Heart right ventricle (tissue), 16 donors: ENCODE measurements around the gene CDK19. TPM values are rescaled to one million over a fixed set of nuclear protein-coding genes. Genes with fewer than 3 reads are reported as not detected.
A peak's percentile ranks its signal among the peaks of the same experiment; 100 is the strongest.

Experiments
- ATAC-seq, 8 donors: fragments of 200-7000 bp; cut with Tn5 transposase; one replicate each; pipeline ENCODE4 v1.9.1; 2020; ENCODE audit warnings: mild to moderate bottlenecking in 8 of 8, moderate library complexity in 8 of 8, moderate number of reproducible peaks in 1 of 8
- DNase-seq, 2 donors: peaks; one replicate each; pipeline ENCODE4 v3.0.0-alpha.2; 2020
- H3K27ac ChIP-seq, 10 donors: fragments of 200-600 bp; sonication (generic) in 2 of 10; one replicate each; pipeline versions ENCODE4 v1.5.0 to v1.8.0; 2020 to 2022; ENCODE audit warnings: mild to moderate bottlenecking in 3 of 10
- H3K27me3 ChIP-seq, 7 donors: fragments of 200-600 bp; one replicate each; pipeline ENCODE4 v1.8.0; 2021 to 2022; ENCODE audit warnings: mild to moderate bottlenecking in 2 of 7
- H3K36me3 ChIP-seq, 9 donors: fragments of 200-600 bp; sonication (generic) in 1 of 9; one replicate each; pipeline versions ENCODE4 v1.5.0 to v1.8.0; 2020 to 2022; ENCODE audit warnings: mild to moderate bottlenecking in 2 of 9
- H3K4me1 ChIP-seq, 9 donors: fragments of 200-600 bp; sonication (generic) in 1 of 9; one replicate each; pipeline versions ENCODE4 v1.5.0 to v1.8.0; 2020 to 2022; ENCODE audit warnings: mild to moderate bottlenecking in 4 of 9
- H3K4me3 ChIP-seq, 10 donors: fragments of 200-600 bp; sonication (generic) in 2 of 10; one replicate each; pipeline versions ENCODE4 v1.5.0 to v1.8.0; 2020 to 2022; ENCODE audit warnings: mild to moderate bottlenecking in 7 of 10, moderate library complexity in 2 of 10
- H3K9me3 ChIP-seq, 11 donors: fragments of 200-600 bp in 10 of 11; sonication (generic) in 2 of 11; one replicate each; pipeline versions ENCODE4 v1.5.0 to v1.8.0; 2013 to 2022; ENCODE audit warnings: mild to moderate bottlenecking in 2 of 11, control low read depth in 1 of 11, moderate library complexity in 1 of 11
- WGBS, 2 donors: extraction: QIAGEN DNeasy Blood & Tissue Kit; methylation state at CpG; one replicate each; pipeline ENCODE4 v1.1.7; 2013; ENCODE audit warnings: inconsistent platforms in 1 of 2; 5-methylcytosine and 5-hydroxymethylcytosine counted together
- intact Hi-C, 10 donors: fragments of 100-400 bp; cut with DNase I; formaldehyde crosslinking; loops; one replicate each; pipeline versions ENCODE4 v1.11.1 to v1.14.2; 2022
- polyA plus RNA-seq, 2 donors: library from polyadenylated mRNA; stranded (reverse); fragments of 200-250 nt; gene quantifications; one replicate each; pipeline ENCODE4 v1.2.3, GENCODE V29; 2013
- total RNA-seq, 10 donors: library from RNA; stranded (reverse); fragmentation: NEBNext Ultra II Directional in 3 of 10; extraction: Animal tissue kit (Norgen Biotek cat#: 25700) in 3 of 10; gene quantifications; one replicate each; pipeline versions ENCODE4 v1.2.1 to v1.2.4, GENCODE V29; 2021 to 2023
- TF ChIP-seq, protein P1 (sequence below), 9 donors: fragments of 200-600 bp; sonication (generic) in 2 of 9; IDR thresholded peaks; one replicate each; pipeline versions ENCODE4 v1.5.0 to v1.8.0; 2021 to 2022; ENCODE audit warnings: antibody characterized with exemption in 9 of 9, mild to moderate bottlenecking in 5 of 9, moderate library complexity in 1 of 9
- donor health status: Arrhythmogenic right ventricular cardiomyopathy.
- donor health status: ischemic (EF 13 %, LVEDD 7.1; RV severe dilation, severe dysfunction).
- donor health status: healthy with polysubstance abuse.
- donor health status: DM: no; HTN: yes; CAD: no.
- donor health status: DM: no; HTN: no; CAD: no.
- donor health status: ischemic (EF 25% LVEDD 6.9; RV normal size, moderate dysfunction).
- donor health status: ischemic (EF 25% LVEDD 5.7; RV mildly dilated, moderate dysfunction).
- donor health status: healthy.
- donor health status: DM: yes; HTN: yes; CAD: no.
- donor health status: Ischemic cardiomyopathy.
- donor health status: ischemic (EF 35%, LVEDD 5.7; RV mildly dilated, moderate dysfunction).
- donor health status: nonischemic (EF 11% LVEDD 7.7; RV severe dilation, severe dysfunction).
- donor health status: DM: yes; HTN: yes; CAD: no.
- donor health status: PGD.
- donor health status: ischemic (EF 29% LVEDD 5.4; RV normal size, mild dysfunction).
- donor health status: nonischemic (EF 23%, LVEDD 6.1; RV moderate dilation, normal function).

CDK19 gene
- total and polyA plus RNA-seq, 12 donors, result 3.9 to 13.0 (median 8.4) TPM

DNA sequence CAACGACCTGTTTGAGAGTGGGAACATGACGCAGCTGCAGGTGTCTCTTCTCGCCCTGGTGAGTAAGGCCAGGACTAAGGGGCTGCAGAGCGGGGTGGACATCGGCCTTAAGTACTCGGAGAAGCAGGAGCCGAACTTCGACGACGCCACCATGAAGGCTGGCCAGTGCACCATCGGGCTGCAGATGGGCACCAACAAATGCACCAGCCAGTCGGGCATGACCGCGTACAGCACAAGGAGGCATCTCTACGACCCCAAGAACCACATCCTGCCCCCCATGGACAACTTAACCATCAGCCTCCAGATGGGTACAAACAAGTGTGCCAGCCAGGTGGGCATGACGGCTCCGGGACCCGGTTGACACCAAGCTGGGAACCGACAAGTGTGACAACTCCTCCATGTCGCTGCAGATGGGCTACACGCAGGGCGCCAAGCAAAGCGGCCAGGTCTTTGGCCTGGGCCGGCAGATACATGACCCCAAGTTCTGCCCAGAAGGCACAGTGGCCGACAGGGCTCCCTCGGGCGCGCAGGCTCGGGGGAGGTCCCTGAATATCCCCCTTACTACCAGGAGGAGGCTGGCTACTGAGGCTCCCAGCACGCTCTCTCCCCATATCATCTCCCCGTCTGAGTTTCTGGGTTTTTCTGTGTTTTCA lies 43.4 kb upstream of the CDK19 start:
- H3K36me3 ChIP-seq, result no peaks in the 10 kb centered on the region
- DNase-seq (no peak), ATAC-seq (peak in 1 of 8 donors; percentile 38)

DNA sequence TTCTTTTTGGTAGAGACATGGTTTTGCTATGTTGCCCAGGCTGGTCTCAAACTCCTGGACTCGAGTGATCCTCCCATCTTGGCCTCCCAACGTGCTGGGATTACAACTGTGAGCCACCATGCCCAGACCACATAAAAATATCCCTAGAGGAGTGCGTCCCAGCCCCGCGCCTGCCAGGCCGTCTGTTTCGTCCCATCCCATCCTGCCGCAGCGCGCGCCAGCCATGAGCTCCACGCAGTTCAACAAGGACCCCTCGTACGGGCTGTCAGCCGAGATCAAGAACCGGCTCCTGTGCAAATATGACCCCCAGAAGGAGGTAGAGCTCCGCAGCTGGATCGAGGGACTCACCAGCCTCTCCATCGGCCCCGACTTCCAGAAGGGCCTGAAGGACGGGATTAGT lies 42.7 kb upstream of the CDK19 start:
- DNase-seq (no peak), ATAC-seq (no peak)
- TF ChIP-seq, protein P1, sequence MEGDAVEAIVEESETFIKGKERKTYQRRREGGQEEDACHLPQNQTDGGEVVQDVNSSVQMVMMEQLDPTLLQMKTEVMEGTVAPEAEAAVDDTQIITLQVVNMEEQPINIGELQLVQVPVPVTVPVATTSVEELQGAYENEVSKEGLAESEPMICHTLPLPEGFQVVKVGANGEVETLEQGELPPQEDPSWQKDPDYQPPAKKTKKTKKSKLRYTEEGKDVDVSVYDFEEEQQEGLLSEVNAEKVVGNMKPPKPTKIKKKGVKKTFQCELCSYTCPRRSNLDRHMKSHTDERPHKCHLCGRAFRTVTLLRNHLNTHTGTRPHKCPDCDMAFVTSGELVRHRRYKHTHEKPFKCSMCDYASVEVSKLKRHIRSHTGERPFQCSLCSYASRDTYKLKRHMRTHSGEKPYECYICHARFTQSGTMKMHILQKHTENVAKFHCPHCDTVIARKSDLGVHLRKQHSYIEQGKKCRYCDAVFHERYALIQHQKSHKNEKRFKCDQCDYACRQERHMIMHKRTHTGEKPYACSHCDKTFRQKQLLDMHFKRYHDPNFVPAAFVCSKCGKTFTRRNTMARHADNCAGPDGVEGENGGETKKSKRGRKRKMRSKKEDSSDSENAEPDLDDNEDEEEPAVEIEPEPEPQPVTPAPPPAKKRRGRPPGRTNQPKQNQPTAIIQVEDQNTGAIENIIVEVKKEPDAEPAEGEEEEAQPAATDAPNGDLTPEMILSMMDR (IDR thresholded peaks at IDR 0.05), result no peak
- 96% methylated on average over 21 of the region's 21 CpGs for WGBS, 2 donors
- no peaks in the 10 kb centered on the region for H3K27me3 ChIP-seq
- H3K9me3 ChIP-seq, result no peaks in the 10 kb centered on the region
- H3K36me3 ChIP-seq, result no peaks in the 10 kb centered on the region
- H3K4me1 ChIP-seq, result peaks cover 0 to 6% (median 0%) of the 10 kb centered on the region in 9 donors
- intact Hi-C loops, result no loop called here
- H3K4me3 ChIP-seq, result no peak overlapping the region
- H3K27ac ChIP-seq, result no peak overlapping the region

More for the DNA sequence above, 43.4 kb upstream of the CDK19 start:
- Histone ChIP-seq H3K4me3 (peak overlapping the region in 1 of 10 donors; percentile 36), H3K4me1 (peaks cover 0 to 6% (median 0%) of the 10 kb centered on the region in 9 donors), H3K9me3 (no peaks in the 10 kb centered on the region), H3K27ac (peak overlapping the region in 1 of 10 donors; percentile 86), H3K27me3 (no peaks in the 10 kb centered on the region)
- intact Hi-C loops, result no loop called here
- WGBS, 2 donors, result 95 to 96% methylated on average over 31 of the region's 31 CpGs
- TF ChIP-seq, protein P1 (IDR thresholded peaks at IDR 0.05), result no peak

DNA sequence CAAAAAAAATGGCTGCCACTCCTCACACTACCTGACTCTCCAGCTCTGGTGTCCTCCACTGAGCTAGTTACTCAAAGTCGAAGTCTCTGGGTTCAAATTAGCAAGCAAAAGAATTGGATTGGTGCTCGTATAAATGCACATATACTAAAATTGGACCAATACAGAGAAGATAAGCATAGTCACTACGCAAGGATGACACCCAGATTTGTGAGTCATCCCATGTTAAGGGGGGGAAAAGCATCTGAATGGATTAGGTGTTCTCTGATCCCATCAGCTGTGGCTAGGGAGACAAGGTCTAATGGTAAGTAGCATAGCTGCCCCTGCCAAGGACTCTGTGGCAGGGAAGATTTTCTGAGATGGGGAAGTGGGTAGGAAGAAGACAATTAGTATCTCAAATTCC lies 41.0 kb upstream of the CDK19 start:
- WGBS, 2 donors, result 93% methylated on average over 3 of the region's 3 CpGs
- H3K27me3 ChIP-seq, result no peaks in the 10 kb centered on the region
- ATAC-seq (no peak), DNase-seq (no peak)
- intact Hi-C loops, result no loop called here
- TF ChIP-seq, protein P1 (IDR thresholded peaks at IDR 0.05), result no peak
- no peaks in the 10 kb centered on the region for H3K9me3 ChIP-seq
- H3K36me3 ChIP-seq, result no peaks in the 10 kb centered on the region
- H3K4me1 ChIP-seq, result peaks cover 0 to 6% (median 0%) of the 10 kb centered on the region in 9 donors
- no peak overlapping the region for H3K27ac ChIP-seq
- no peak overlapping the region for H3K4me3 ChIP-seq

DNA sequence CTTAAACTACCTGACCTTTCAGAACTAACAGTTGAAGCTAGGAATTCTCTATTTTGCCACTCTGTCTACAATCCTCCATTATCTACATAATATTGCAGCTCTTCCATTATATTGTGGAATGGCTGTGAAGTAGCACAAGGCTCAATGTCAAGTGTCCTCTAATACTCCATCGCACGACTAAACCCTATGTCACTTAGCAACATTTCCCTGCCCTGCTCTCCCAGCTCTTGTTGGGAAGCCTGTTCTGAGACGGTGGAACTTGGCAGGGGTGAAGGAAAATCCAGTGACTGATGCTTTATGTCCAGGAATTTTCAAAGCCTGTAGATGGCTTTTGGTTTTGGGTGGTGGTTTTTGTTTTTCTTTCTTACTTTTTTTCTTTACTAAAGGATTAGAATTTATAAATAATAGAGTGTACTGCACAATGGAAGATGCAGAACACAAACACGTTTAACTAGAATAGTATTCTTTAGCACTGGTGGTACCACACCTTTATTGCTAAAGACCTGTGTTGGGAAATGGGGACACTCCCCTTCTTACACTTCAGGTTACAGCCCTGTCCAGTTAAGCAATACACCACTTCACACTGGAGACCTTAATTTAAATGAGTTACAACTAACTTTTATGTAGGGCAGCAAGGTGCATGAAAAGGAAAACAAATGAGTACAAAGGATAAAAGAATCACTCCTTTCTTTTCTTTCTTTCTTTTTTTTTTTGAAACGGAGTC lies 38.6 kb upstream of the CDK19 start:
- no peaks in the 10 kb centered on the region for H3K27me3 ChIP-seq
- no peak overlapping the region for H3K27ac ChIP-seq
- H3K9me3 ChIP-seq, result no peaks in the 10 kb centered on the region
- H3K4me3 ChIP-seq, result no peak overlapping the region
- TF ChIP-seq, protein P1 (IDR thresholded peaks at IDR 0.05), result no peak
- ATAC-seq (peak in 1 of 8 donors; percentile 82), DNase-seq (no peak)
- no peaks in the 10 kb centered on the region for H3K4me1 ChIP-seq
- intact Hi-C loops, result no loop called here
- no peaks in the 10 kb centered on the region for H3K36me3 ChIP-seq
- 60 to 69% methylated on average over 5 of the region's 5 CpGs for WGBS, 2 donors
